Mesothelial cell of epicardium (in vitro differentiated cells): Measurements from ENCODE around the gene FNTB. TPM values are rescaled to one million over a fixed set of nuclear protein-coding genes. Genes with fewer than 3 reads are reported as not detected.

ENCODE experiments used
- DNase-seq, 2 experiments: peaks; one replicate each; pipeline ENCODE4 v3.0.0; 2021; ENCODE audit warnings: low spot score in 2 of 2; ENCODE audit not compliant: unreplicated experiment in 2 of 2
- H3K27ac Mint-ChIP-seq: 2 replicates; pipeline ENCODE4 v1.8.0; 2021; ENCODE audit warnings: mixed read lengths
- H3K27me3 Mint-ChIP-seq: 2 replicates; pipeline ENCODE4 v1.8.0; 2021; ENCODE audit warnings: low read depth, mixed read lengths
- H3K36me3 Mint-ChIP-seq: 2 replicates; pipeline ENCODE4 v1.8.0; 2021; ENCODE audit warnings: mixed read lengths
- H3K4me1 Mint-ChIP-seq: 2 replicates; pipeline ENCODE4 v1.8.0; 2021; ENCODE audit warnings: mixed read lengths
- H3K4me3 Mint-ChIP-seq: 2 replicates; pipeline ENCODE4 v1.8.0; 2021; ENCODE audit warnings: mild to moderate bottlenecking, moderate library complexity, mixed read lengths
- H3K9me3 Mint-ChIP-seq: 2 replicates; pipeline ENCODE4 v1.8.0; 2021; ENCODE audit warnings: mixed read lengths
- CTCF ChIP-seq: fragments of 200-600 bp; sonication (generic); IDR thresholded peaks from one replicate; pipeline ENCODE4 v1.5.0; 2021; ENCODE audit warnings: antibody characterized with exemption; ENCODE audit not compliant: unreplicated experiment
- total RNA-seq: library from RNA; stranded (reverse); gene quantifications from 3 replicates; pipeline ENCODE4 v1.2.1, GENCODE V29; 2021

FNTB gene
- total RNA-seq, 1 donor from 2014 or later = 45.7 TPM

- Mint-ChIP-seq H3K36me3 (peaks cover 41% of the 10 kb centered on the region), H3K4me1 (peaks cover 7% of the 10 kb centered on the region), H3K9me3 (no peaks in the 10 kb centered on the region), H3K27ac (no peak overlapping the region), H3K4me3 (no peak overlapping the region), H3K27me3 (no peaks in the 10 kb centered on the region)
- no peak for TF ChIP-seq CTCF
- no peak for DNase-seq
Measured at GRCh38 chr14:65038966-65039365, 52.3 kb downstream of the FNTB start.

- peaks cover 7% of the 10 kb centered on the region for H3K4me1 Mint-ChIP-seq
- H3K9me3 Mint-ChIP-seq = no peaks in the 10 kb centered on the region
- H3K4me3 Mint-ChIP-seq = no peak overlapping the region
- H3K27ac Mint-ChIP-seq = no peak overlapping the region
- no peak for TF ChIP-seq CTCF
- DNase-seq = no peak
- no peaks in the 10 kb centered on the region for H3K27me3 Mint-ChIP-seq
- peaks cover 46% of the 10 kb centered on the region for H3K36me3 Mint-ChIP-seq
Measured at GRCh38 chr14:65040666-65041433, 54.2 kb downstream of the FNTB start.

GRCh38 chr14:65041434-65041915 is 54.8 kb downstream of the FNTB start:
- H3K27me3 Mint-ChIP-seq = no peaks in the 10 kb centered on the region
- TF ChIP-seq CTCF = no peak
- peaks cover 7% of the 10 kb centered on the region for H3K4me1 Mint-ChIP-seq
- DNase-seq = no peak
- H3K36me3 Mint-ChIP-seq = peaks cover 46% of the 10 kb centered on the region
- H3K27ac Mint-ChIP-seq = no peak overlapping the region
- H3K9me3 Mint-ChIP-seq = no peaks in the 10 kb centered on the region
- H3K4me3 Mint-ChIP-seq = no peak overlapping the region

- Mint-ChIP-seq H3K27me3 (no peaks in the 10 kb centered on the region), H3K27ac (peak overlapping the region; percentile 35), H3K4me3 (no peak overlapping the region), H3K9me3 (no peaks in the 10 kb centered on the region), H3K36me3 (peaks cover 49% of the 10 kb centered on the region), H3K4me1 (peaks cover 8% of the 10 kb centered on the region)
- DNase-seq = no peak
- no peak for TF ChIP-seq CTCF
Measured at GRCh38 chr14:65042296-65042695, 55.6 kb downstream of the FNTB start.

- DNase-seq = no peak
- no peaks in the 10 kb centered on the region for H3K9me3 Mint-ChIP-seq
- H3K4me1 Mint-ChIP-seq = peaks cover 11% of the 10 kb centered on the region
- no peaks in the 10 kb centered on the region for H3K27me3 Mint-ChIP-seq
- H3K27ac Mint-ChIP-seq = peak overlapping the region; percentile 35
- TF ChIP-seq CTCF = no peak
- no peak overlapping the region for H3K4me3 Mint-ChIP-seq
- H3K36me3 Mint-ChIP-seq = peaks cover 51% of the 10 kb centered on the region
Measured at GRCh38 chr14:65042731-65043372, 56.2 kb downstream of the FNTB start.
